Glomerular visceral epithelial cell (primary cell): ENCODE results near the gene ADGRG2.
"Not testable (repeated sequence)": the region's sequence is repeated elsewhere in the genome, so short reads cannot be mapped to it uniquely, and the experiment has no call there.

Experiments used
- DNase-seq: peaks from one replicate; pipeline ENCODE4 v3.0.0-alpha.2; 2016; ENCODE audit errors: extremely low spot score

The ADGRG2 gene

GRCh38 chrX:19075754-19076153 lies 46.5 kb downstream of the ADGRG2 start:
- no peak for DNase-seq

GRCh38 chrX:19072372-19072771 lies 49.9 kb downstream of the ADGRG2 start:
- no peak for DNase-seq

GRCh38 chrX:19070555-19070994 lies 51.7 kb downstream of the ADGRG2 start:
- no peak for DNase-seq

- not testable (repeated sequence) for DNase-seq
Measured at GRCh38 chrX:19066987-19067386, 55.3 kb downstream of the ADGRG2 start.

GRCh38 chrX:19065535-19065934 lies 56.7 kb downstream of the ADGRG2 start:
- no peak for DNase-seq

GRCh38 chrX:19064175-19064574 lies 58.1 kb downstream of the ADGRG2 start:
- peak; percentile 1 for DNase-seq

- DNase-seq, result peak; percentile 6
Measured at GRCh38 chrX:19063030-19063429, 59.2 kb downstream of the ADGRG2 start.

GRCh38 chrX:19059067-19059466 lies 63.2 kb downstream of the ADGRG2 start:
- no peak for DNase-seq

GRCh38 chrX:19057856-19058255 lies 64.4 kb downstream of the ADGRG2 start:
- DNase-seq, result no peak

GRCh38 chrX:19049110-19049509 lies 73.2 kb downstream of the ADGRG2 start:
- DNase-seq, result no peak

GRCh38 chrX:19046343-19047215 lies 75.7 kb downstream of the ADGRG2 start:
- DNase-seq, result peak; percentile 25

- DNase-seq, result no peak
Measured at GRCh38 chrX:19040373-19040772, 81.9 kb downstream of the ADGRG2 start.

- DNase-seq, result no peak
Measured at GRCh38 chrX:19034025-19034424, 88.2 kb downstream of the ADGRG2 start.

GRCh38 chrX:19030805-19031204 lies 91.5 kb downstream of the ADGRG2 start:
- DNase-seq, result no peak

GRCh38 chrX:19028560-19028959 lies 93.7 kb downstream of the ADGRG2 start:
- no peak for DNase-seq

GRCh38 chrX:19024366-19024765 lies 97.9 kb downstream of the ADGRG2 start:
- DNase-seq, result no peak

- no peak for DNase-seq
Measured at GRCh38 chrX:19019996-19020395, 102.3 kb downstream of the ADGRG2 start.

GRCh38 chrX:19017271-19017670 lies 105.0 kb downstream of the ADGRG2 start:
- peak; percentile 10 for DNase-seq

- not testable (repeated sequence) for DNase-seq
Measured at GRCh38 chrX:19016614-19017013, 105.7 kb downstream of the ADGRG2 start.

- no peak for DNase-seq
Measured at GRCh38 chrX:19007868-19008267, 114.4 kb downstream of the ADGRG2 start.

- DNase-seq, result no peak
Measured at GRCh38 chrX:19007011-19007410, 115.3 kb downstream of the ADGRG2 start.

- no peak for DNase-seq
Measured at GRCh38 chrX:19005909-19006308, 116.4 kb downstream of the ADGRG2 start.

- DNase-seq, result no peak
Measured at GRCh38 chrX:19003756-19004155, 118.5 kb downstream of the ADGRG2 start.

GRCh38 chrX:18998653-18999052 lies 123.6 kb downstream of the ADGRG2 start:
- DNase-seq, result no peak
